Motor neuron (in vitro differentiated cells): Measurements from ENCODE around the gene POLR3E. TPM values are rescaled to one million over a fixed set of nuclear protein-coding genes. Genes with fewer than 3 reads are reported as not detected.

ENCODE experiments used
- ATAC-seq, 8 experiments: fragments of 200-7000 bp; cut with Tn5 transposase; replicated peaks in 6 of 8; 2 replicates each; pipeline ENCODE4 v1.8.0; 2021; ENCODE audit warnings: mild to moderate bottlenecking in 8 of 8, moderate library complexity in 8 of 8
- H3K27ac ChIP-seq, 2 donors: fragments of 250-450 bp; sonication (Bioruptor Pico); 2 replicates each; pipeline ENCODE4 v1.9.0; 2021; ENCODE audit warnings: antibody characterized with exemption in 2 of 2, mild to moderate bottlenecking in 2 of 2, moderate library complexity in 1 of 2
- H3K4me1 ChIP-seq, 2 donors: fragments of 250-450 bp; sonication (Bioruptor Pico); replicated peaks in 1 of 2; 2 replicates each; pipeline ENCODE4 v1.6.1; 2021; ENCODE audit warnings: antibody characterized with exemption in 2 of 2, mild to moderate bottlenecking in 2 of 2, moderate library complexity in 1 of 2
- H3K4me3 ChIP-seq, 5 donors: fragments of 250-450 bp; sonication (Bioruptor Pico); 2 replicates each; pipeline ENCODE4 v1.9.0; 2021; ENCODE audit warnings: antibody characterized with exemption in 5 of 5, mild to moderate bottlenecking in 5 of 5, moderate library complexity in 4 of 5
- WGBS, 10 experiments: fragments of 450-650 bp; shearing (Covaris generic); methylation state at CpG; one replicate each; pipeline ENCODE4 v1.0.0; 2022; 5-methylcytosine and 5-hydroxymethylcytosine counted together
- in situ Hi-C, 9 experiments: fragments of 400-800 bp; cut with MboI; loops; one replicate each; pipeline ENCODE4 v1.15.0; 2021; ENCODE audit warnings: low sequenced_read_pairs in 9 of 9, low pct_unique_long_range_greater_than_20kb in 2 of 9; ENCODE audit not compliant: unreplicated experiment in 9 of 9
- total RNA-seq, 8 experiments: library from RNA; unstranded; fragments of 300-600 nt; gene quantifications; 2 replicates each; pipeline versions ENCODE4 v1.2.3 to v1.2.4, GENCODE V29; 2022

POLR3E gene, protein sequence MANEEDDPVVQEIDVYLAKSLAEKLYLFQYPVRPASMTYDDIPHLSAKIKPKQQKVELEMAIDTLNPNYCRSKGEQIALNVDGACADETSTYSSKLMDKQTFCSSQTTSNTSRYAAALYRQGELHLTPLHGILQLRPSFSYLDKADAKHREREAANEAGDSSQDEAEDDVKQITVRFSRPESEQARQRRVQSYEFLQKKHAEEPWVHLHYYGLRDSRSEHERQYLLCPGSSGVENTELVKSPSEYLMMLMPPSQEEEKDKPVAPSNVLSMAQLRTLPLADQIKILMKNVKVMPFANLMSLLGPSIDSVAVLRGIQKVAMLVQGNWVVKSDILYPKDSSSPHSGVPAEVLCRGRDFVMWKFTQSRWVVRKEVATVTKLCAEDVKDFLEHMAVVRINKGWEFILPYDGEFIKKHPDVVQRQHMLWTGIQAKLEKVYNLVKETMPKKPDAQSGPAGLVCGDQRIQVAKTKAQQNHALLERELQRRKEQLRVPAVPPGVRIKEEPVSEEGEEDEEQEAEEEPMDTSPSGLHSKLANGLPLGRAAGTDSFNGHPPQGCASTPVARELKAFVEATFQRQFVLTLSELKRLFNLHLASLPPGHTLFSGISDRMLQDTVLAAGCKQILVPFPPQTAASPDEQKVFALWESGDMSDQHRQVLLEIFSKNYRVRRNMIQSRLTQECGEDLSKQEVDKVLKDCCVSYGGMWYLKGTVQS
- 10 to 100 TPM; 20.0 to 65.8 (median 39.4) TPM for total RNA-seq

- Histone ChIP-seq H3K4me1 (peaks cover 8 to 9% of the 10 kb centered on the region in 2 donors), H3K4me3 (peak within 1 kb of the TSS; percentile 54 to 86 (median 68)), H3K27ac (peak within 1 kb of the TSS; percentile 91 to 97)
- WGBS, 10 experiments: 0 to 5% (median 1%) methylated on average over 5 to 13 of the region's 76 CpGs; no CpG with 5 or more reads in 6 of the 10 experiments
- in situ Hi-C loops: loop anchor here in 5 of 9 experiments (10.0 kb wide), 2 partner anchors 92 to 292 kb away; partner anchors contain the start of genes EEF2K (in 4 of the 5), MOSMO (in 1 of the 5) and PDZD9 (in 1 of the 5)
- peak; percentile 71 to 86 (median 82) for ATAC-seq
Observed at GRCh38 chr16:22297114-22297870, at the start of gene POLR3E. Gene POLR3E (plus strand): TSS chr16:22297409. CDS start chr16:22302969, 5,560 bp downstream.

GRCh38 chr16:22250522-22250921 is 46.7 kb upstream of the POLR3E start:
- Histone ChIP-seq H3K27ac (no peak overlapping the region), H3K4me1 (no peaks in the 10 kb centered on the region), H3K4me3 (no peak overlapping the region)
- WGBS, 10 experiments: 80 to 96% (median 93%) methylated on average over 2 to 4 of the region's 6 CpGs; no CpG with 5 or more reads in 7 of the 10 experiments
- in situ Hi-C loops: no loop called here
- no peak for ATAC-seq

- Histone ChIP-seq H3K4me3 (no peak overlapping the region), H3K4me1 (no peaks in the 10 kb centered on the region), H3K27ac (no peak overlapping the region)
- in situ Hi-C loops: no loop called here
- peak in 3 of 8 experiments; percentile 26 to 79 (median 42) for ATAC-seq
- 58 to 100% (median 90%) methylated on average over 1 to 5 of the region's 5 CpGs; no CpG with 5 or more reads in 3 of the 10 experiments for WGBS, 10 experiments
Observed at GRCh38 chr16:22252317-22252716, 44.9 kb upstream of the POLR3E start.

DNA sequence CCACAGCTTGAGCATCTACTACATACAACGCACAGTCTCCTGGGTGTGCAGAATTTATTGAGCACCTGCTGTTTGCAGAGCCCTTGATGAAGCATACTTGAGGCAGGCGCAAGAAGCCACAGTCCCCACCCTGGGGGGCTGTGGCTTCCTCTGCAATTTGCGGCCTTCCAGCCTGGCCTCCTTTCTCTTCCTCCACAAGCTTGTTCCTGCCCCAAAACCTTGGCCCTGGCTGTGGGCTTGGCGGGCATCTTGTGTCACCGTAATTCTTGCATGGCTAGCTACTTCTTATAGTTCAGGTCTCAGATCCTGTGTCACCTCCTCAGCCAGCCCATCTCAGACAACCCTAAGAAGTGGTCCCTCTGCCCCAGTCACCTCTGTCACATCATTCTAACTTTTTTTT is 43.9 kb upstream of the POLR3E start:
- Histone ChIP-seq H3K27ac (no peak overlapping the region), H3K4me3 (no peak overlapping the region), H3K4me1 (no peaks in the 10 kb centered on the region)
- no peak for ATAC-seq
- WGBS, 10 experiments: 86 to 100% (median 100%) methylated on average over 1 to 5 of the region's 5 CpGs; no CpG with 5 or more reads in 1 of the 10 experiments
- in situ Hi-C loops: no loop called here

- in situ Hi-C loops: no loop called here
- ATAC-seq: no peak
- Histone ChIP-seq H3K27ac (no peak overlapping the region), H3K4me3 (no peak overlapping the region), H3K4me1 (no peaks in the 10 kb centered on the region)
- 80 to 100% (median 100%) methylated on average over 1 of the region's 1 CpG; no CpG with 5 or more reads in 5 of the 10 experiments for WGBS, 10 experiments
Observed at GRCh38 chr16:22255335-22255734, 41.9 kb upstream of the POLR3E start.

GRCh38 chr16:22257440-22257839 is 39.8 kb upstream of the POLR3E start:
- WGBS, 10 experiments: 91 to 100% (median 100%) methylated on average over 1 to 12 of the region's 13 CpGs; no CpG with 5 or more reads in 5 of the 10 experiments
- H3K4me1 ChIP-seq: no peaks in the 10 kb centered on the region
- in situ Hi-C loops: no loop called here
- no peak overlapping the region for H3K4me3 ChIP-seq
- no peak for ATAC-seq
- H3K27ac ChIP-seq: no peak overlapping the region

- Histone ChIP-seq H3K27ac (no peak overlapping the region), H3K4me3 (no peak overlapping the region), H3K4me1 (no peaks in the 10 kb centered on the region)
- ATAC-seq: no peak
- in situ Hi-C loops: no loop called here
- 80 to 100% (median 100%) methylated on average over 1 to 2 of the region's 3 CpGs; no CpG with 5 or more reads in 3 of the 10 experiments for WGBS, 10 experiments
Observed at GRCh38 chr16:22260490-22260889, 36.7 kb upstream of the POLR3E start.

DNA sequence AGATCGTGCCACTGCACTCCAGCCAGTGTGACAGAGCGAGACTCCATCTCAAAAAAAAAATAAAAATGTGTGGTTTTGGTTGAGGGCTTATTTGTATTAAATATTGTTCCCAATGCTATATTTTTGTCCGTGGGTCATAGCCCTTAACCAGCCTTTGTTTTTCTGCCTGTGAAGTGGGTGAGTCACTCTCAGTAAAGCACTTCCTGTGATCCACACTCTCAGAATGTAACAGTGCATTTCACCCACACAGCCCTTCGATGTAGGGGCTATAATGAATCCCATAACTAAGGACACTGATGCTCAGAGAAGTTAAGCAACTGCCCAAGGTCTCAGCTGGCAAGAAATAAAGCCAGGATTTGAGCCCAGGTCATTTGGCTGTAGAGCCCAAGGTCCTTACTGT is 34.7 kb upstream of the POLR3E start:
- Histone ChIP-seq H3K27ac (no peak overlapping the region), H3K4me1 (no peaks in the 10 kb centered on the region), H3K4me3 (no peak overlapping the region)
- 20 to 91% (median 63%) methylated on average over 1 to 4 of the region's 4 CpGs; no CpG with 5 or more reads in 3 of the 10 experiments for WGBS, 10 experiments
- no peak for ATAC-seq
- in situ Hi-C loops: no loop called here

DNA sequence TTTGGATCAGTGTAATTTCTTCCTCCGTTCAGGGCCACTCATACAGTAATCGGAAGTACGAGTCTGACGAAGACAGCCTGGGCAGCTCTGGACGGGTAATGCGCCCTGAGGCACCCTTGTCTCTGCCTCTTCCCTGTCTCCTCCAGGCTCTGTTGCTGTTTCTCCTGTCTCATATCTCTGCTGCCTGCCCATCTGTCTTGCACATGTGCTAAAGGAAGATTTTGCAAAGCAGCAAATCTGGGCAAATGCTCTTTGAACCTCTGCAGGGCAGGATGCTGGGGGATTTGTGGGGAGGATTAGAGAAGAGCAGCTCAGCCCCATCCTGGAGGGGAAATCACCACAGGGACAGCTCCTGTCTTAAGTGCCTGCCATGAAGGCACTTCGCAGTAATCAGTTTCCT is 32.4 kb upstream of the POLR3E start:
- no peaks in the 10 kb centered on the region for H3K4me1 ChIP-seq
- in situ Hi-C loops: no loop called here

GRCh38 chr16:22265351-22265750 is 31.9 kb upstream of the POLR3E start:
- Histone ChIP-seq H3K4me1 (no peaks in the 10 kb centered on the region), H3K4me3 (no peak overlapping the region), H3K27ac (no peak overlapping the region)
- in situ Hi-C loops: no loop called here
- WGBS, 10 experiments: 77 to 100% (median 93%) methylated on average over 1 to 3 of the region's 5 CpGs; no CpG with 5 or more reads in 6 of the 10 experiments
- no peak for ATAC-seq

More for the DNA sequence above, 32.4 kb upstream of the POLR3E start:
- peak in 3 of 8 experiments; percentile 56 to 96 (median 84) for ATAC-seq
- no peak overlapping the region for H3K27ac ChIP-seq
- no peak overlapping the region for H3K4me3 ChIP-seq
- WGBS, 10 experiments: 14 to 100% (median 88%) methylated on average over 1 to 6 of the region's 7 CpGs; no CpG with 5 or more reads in 2 of the 10 experiments

DNA sequence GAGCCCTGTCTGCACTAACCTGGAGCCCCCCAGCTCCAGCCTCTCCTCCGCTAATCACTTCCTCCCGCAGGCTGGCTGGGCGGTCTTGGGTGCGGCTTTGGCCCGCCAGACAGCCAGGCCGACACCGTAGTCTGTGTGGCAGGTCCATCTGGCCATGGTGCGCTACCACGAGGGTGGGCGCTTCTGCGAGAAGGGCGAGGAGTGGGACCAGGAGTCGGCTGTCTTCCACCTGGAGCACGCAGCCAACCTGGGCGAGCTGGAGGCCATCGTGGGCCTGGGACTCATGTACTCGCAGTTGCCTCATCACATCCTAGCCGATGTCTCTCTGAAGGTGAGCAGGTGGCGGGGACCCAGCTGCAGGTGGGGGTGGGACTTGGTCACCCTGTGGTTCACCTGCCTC is 30.7 kb upstream of the POLR3E start:
- 93 to 100% (median 100%) methylated on average over 2 to 5 of the region's 19 CpGs; no CpG with 5 or more reads in 7 of the 10 experiments for WGBS, 10 experiments
- H3K27ac ChIP-seq: no peak overlapping the region
- no peak for ATAC-seq
- in situ Hi-C loops: no loop called here
- H3K4me1 ChIP-seq: no peaks in the 10 kb centered on the region
- H3K4me3 ChIP-seq: no peak overlapping the region

GRCh38 chr16:22267764-22268163 is 29.4 kb upstream of the POLR3E start:
- WGBS, 10 experiments: 68 to 100% (median 94%) methylated on average over 1 to 5 of the region's 8 CpGs; no CpG with 5 or more reads in 2 of the 10 experiments
- ATAC-seq: no peak
- no peaks in the 10 kb centered on the region for H3K4me1 ChIP-seq
- no peak overlapping the region for H3K27ac ChIP-seq
- in situ Hi-C loops: no loop called here
- H3K4me3 ChIP-seq: no peak overlapping the region
